Raji (cell line): ENCODE data around the gene ITGB2.

Experiments used
- POLR2A ChIP-seq: IDR thresholded peaks from 2 replicates; pipeline ENCODE4 v1.6.1; 2011; ENCODE audit warnings: low read depth, low read length, control low read depth; ENCODE audit not compliant: insufficient read depth

ITGB2 gene

GRCh38 chr21:44853601-44854390 lies 66.9 kb downstream of the ITGB2 start:
- no peak for TF ChIP-seq POLR2A

- TF ChIP-seq POLR2A, result no peak
Observed at GRCh38 chr21:44850905-44851657, 69.6 kb downstream of the ITGB2 start.

GRCh38 chr21:44850208-44850800 lies 70.4 kb downstream of the ITGB2 start:
- no peak for TF ChIP-seq POLR2A

- TF ChIP-seq POLR2A, result no peak
Observed at GRCh38 chr21:44849616-44850130, 71.0 kb downstream of the ITGB2 start.

GRCh38 chr21:44848821-44849521 lies 71.7 kb downstream of the ITGB2 start:
- no peak for TF ChIP-seq POLR2A

- no peak for TF ChIP-seq POLR2A
Observed at GRCh38 chr21:44847261-44848056, 73.2 kb downstream of the ITGB2 start.

- TF ChIP-seq POLR2A, result no peak
Observed at GRCh38 chr21:44846485-44847260, 74.0 kb downstream of the ITGB2 start.

GRCh38 chr21:44846224-44846484 lies 74.5 kb downstream of the ITGB2 start:
- no peak for TF ChIP-seq POLR2A

- TF ChIP-seq POLR2A, result no peak
Observed at GRCh38 chr21:44845418-44846223, 75.1 kb downstream of the ITGB2 start.

GRCh38 chr21:44844256-44844655 lies 76.4 kb downstream of the ITGB2 start:
- no peak for TF ChIP-seq POLR2A

- TF ChIP-seq POLR2A, result no peak
Observed at GRCh38 chr21:44842721-44843445, 77.8 kb downstream of the ITGB2 start.

GRCh38 chr21:44842087-44842486 lies 78.6 kb downstream of the ITGB2 start:
- TF ChIP-seq POLR2A, result no peak
